Neuronal stem cell (in vitro differentiated cells): ENCODE measurements around the gene MYO16.

Experiments used
- DNase-seq: peaks from one replicate; pipeline ENCODE4 v3.0.0-alpha.2; 2013; ENCODE audit warnings: low spot score
- H2AFZ ChIP-seq: one replicate; pipeline ENCODE4 v1.6.1; 2013; ENCODE audit warnings: mild to moderate bottlenecking, low read length, inconsistent platforms
- H2AK5ac ChIP-seq: 2 replicates; pipeline ENCODE4 v1.6.1; 2013; ENCODE audit warnings: low read depth, mild to moderate bottlenecking, inconsistent platforms, low read length, moderate library complexity, mixed read lengths
- H2BK120ac ChIP-seq: 2 replicates; pipeline ENCODE4 v1.6.1; 2013; ENCODE audit warnings: low read depth, mild to moderate bottlenecking, inconsistent platforms, low read length, moderate library complexity, mixed read lengths
- H2BK12ac ChIP-seq: one replicate; pipeline ENCODE4 v1.6.1; 2013; ENCODE audit warnings: low read length, inconsistent platforms
- H2BK15ac ChIP-seq: 2 replicates; pipeline ENCODE4 v1.6.1; 2013; ENCODE audit warnings: mild to moderate bottlenecking, low read length, inconsistent platforms, mixed read lengths
- H2BK5ac ChIP-seq: one replicate; pipeline ENCODE4 v1.6.1; 2013; ENCODE audit warnings: inconsistent platforms, mild to moderate bottlenecking, low read length, moderate library complexity
- H3K14ac ChIP-seq: one replicate; pipeline ENCODE4 v1.6.1; 2013; ENCODE audit warnings: low read length, inconsistent platforms
- H3K18ac ChIP-seq: 2 replicates; pipeline ENCODE4 v1.6.1; 2013; ENCODE audit warnings: low read length, inconsistent platforms
- H3K23ac ChIP-seq: 2 replicates; pipeline ENCODE4 v1.6.1; 2013; ENCODE audit warnings: low read depth, mild to moderate bottlenecking, mixed read lengths, low read length, inconsistent platforms; ENCODE audit not compliant: poor library complexity
- H3K27ac ChIP-seq: replicated peaks from 3 replicates; pipeline ENCODE4 v1.5.1; 2013; ENCODE audit warnings: low read length, inconsistent platforms
- H3K27me3 ChIP-seq, 3 experiments: 2 replicates each; pipeline ENCODE4 v1.6.1; 2013; ENCODE audit warnings: low read length in 3 of 3, mild to moderate bottlenecking in 2 of 3, inconsistent platforms in 1 of 3, low read depth in 1 of 3, mixed read lengths in 1 of 3, moderate library complexity in 1 of 3; ENCODE audit not compliant: control insufficient read depth in 3 of 3, insufficient read depth in 3 of 3
- H3K36me3 ChIP-seq, 2 donors: replicated peaks in 1 of 2; 2 replicates each; pipeline ENCODE4 v1.6.1; 2013; ENCODE audit warnings: low read length in 2 of 2; ENCODE audit not compliant: control insufficient read depth in 2 of 2, insufficient read depth in 2 of 2
- H3K4ac ChIP-seq: 2 replicates; pipeline ENCODE4 v1.6.1; 2013; ENCODE audit warnings: inconsistent platforms, mild to moderate bottlenecking, low read length, moderate library complexity
- H3K4me1 ChIP-seq, 2 donors: 1 replicate in 1 of 2; 2 replicates in 1 of 2; pipeline ENCODE4 v1.6.1; 2013; ENCODE audit warnings: low read length in 2 of 2, low read depth in 1 of 2; ENCODE audit not compliant: control insufficient read depth in 2 of 2, insufficient read depth in 1 of 2
- H3K4me2 ChIP-seq: one replicate; pipeline ENCODE4 v1.6.1; 2013; ENCODE audit warnings: mild to moderate bottlenecking, low read length, inconsistent platforms; ENCODE audit not compliant: insufficient read depth, poor library complexity, severe bottlenecking
- H3K4me3 ChIP-seq, 2 donors: 2 replicates each; pipeline ENCODE4 v1.5.1; 2013; ENCODE audit warnings: low read length in 2 of 2, mild to moderate bottlenecking in 2 of 2, inconsistent platforms in 1 of 2, moderate library complexity in 1 of 2
- H3K79me1 ChIP-seq: one replicate; pipeline ENCODE4 v1.6.1; 2013; ENCODE audit warnings: low read depth, mild to moderate bottlenecking, inconsistent platforms, low read length, moderate library complexity
- H3K9ac ChIP-seq: one replicate; pipeline ENCODE4 v1.6.1; 2013; ENCODE audit warnings: mild to moderate bottlenecking, low read depth, low read length, inconsistent platforms; ENCODE audit not compliant: poor library complexity
- H3K9me3 ChIP-seq, 2 donors: replicated peaks in 1 of 2; 2 replicates each; pipeline versions ENCODE3 to v1.6.1; 2013; ENCODE audit warnings: low read length in 2 of 2, mild to moderate bottlenecking in 2 of 2, inconsistent platforms in 1 of 2, low read depth in 1 of 2, mixed read lengths in 1 of 2, moderate library complexity in 1 of 2; ENCODE audit not compliant: control insufficient read depth in 2 of 2, insufficient read depth in 1 of 2
- H4K8ac ChIP-seq: one replicate; pipeline ENCODE4 v1.6.1; 2013; ENCODE audit warnings: low read depth, mild to moderate bottlenecking, inconsistent platforms, low read length, moderate library complexity
- H4K91ac ChIP-seq: one replicate; pipeline ENCODE4 v1.6.1; 2013; ENCODE audit warnings: low read length, low read depth, mild to moderate bottlenecking, inconsistent platforms; ENCODE audit not compliant: poor library complexity
- WGBS, 2 donors: extraction: QIAGEN DNeasy Blood & Tissue Kit; methylation state at CpG; one replicate each; pipeline ENCODE4 v1.1.7; 2013; ENCODE audit warnings: missing lambda C conversion rate in 2 of 2, mixed read lengths in 1 of 2; ENCODE audit not compliant: insufficient read length in 2 of 2, insufficient replicate concordance in 1 of 2; ENCODE audit errors: extremely low coverage in 2 of 2; 5-methylcytosine and 5-hydroxymethylcytosine counted together

Gene MYO16

GRCh38 chr13:108962654-108963053 lies 333.2 kb downstream of the MYO16 start:
- Histone ChIP-seq H3K14ac (no peak overlapping the region), H3K4ac (no peak overlapping the region), H2BK12ac (no peak overlapping the region), H3K4me2 (no peak overlapping the region), H2BK15ac (no peak overlapping the region), H3K79me1 (no peaks in the 10 kb centered on the region), H3K9me3 (no peaks in the 10 kb centered on the region), H3K27me3 (no peaks in the 10 kb centered on the region), H2AK5ac (no peak overlapping the region), H3K23ac (no peak overlapping the region), H3K4me1 (no peaks in the 10 kb centered on the region), H4K91ac (no peak overlapping the region), H3K18ac (no peak overlapping the region), H3K36me3 (no peaks in the 10 kb centered on the region), H4K8ac (no peak overlapping the region), H3K27ac (no peak overlapping the region), H2BK120ac (no peak overlapping the region), H3K4me3 (no peak overlapping the region), H2AFZ (no peak overlapping the region), H2BK5ac (no peak overlapping the region), H3K9ac (no peak overlapping the region)
- DNase-seq: no peak

- Histone ChIP-seq H2BK120ac (no peak overlapping the region), H2AK5ac (no peak overlapping the region), H2AFZ (no peak overlapping the region), H3K9me3 (no peaks in the 10 kb centered on the region), H3K4me3 (no peak overlapping the region), H4K8ac (no peak overlapping the region), H3K27ac (no peak overlapping the region), H2BK5ac (no peak overlapping the region), H3K4me1 (no peaks in the 10 kb centered on the region), H3K27me3 (no peaks in the 10 kb centered on the region), H3K23ac (no peak overlapping the region), H3K36me3 (no peaks in the 10 kb centered on the region), H3K4me2 (no peak overlapping the region), H3K9ac (no peak overlapping the region), H3K79me1 (no peaks in the 10 kb centered on the region), H2BK15ac (no peak overlapping the region), H3K14ac (no peak overlapping the region), H3K18ac (no peak overlapping the region), H3K4ac (no peak overlapping the region), H4K91ac (no peak overlapping the region), H2BK12ac (no peak overlapping the region)
- WGBS, 2 donors: no CpG with 5 or more reads among the region's 3 CpGs
- no peak for DNase-seq
These were observed 333.9 kb downstream of the MYO16 start for GRCh38 chr13:108963276-108963810.

- Histone ChIP-seq H3K4me3 (no peak overlapping the region), H3K14ac (no peak overlapping the region), H3K18ac (no peak overlapping the region), H4K8ac (no peak overlapping the region), H4K91ac (no peak overlapping the region), H3K9me3 (no peaks in the 10 kb centered on the region), H2BK12ac (no peak overlapping the region), H3K36me3 (no peaks in the 10 kb centered on the region), H3K9ac (no peak overlapping the region), H3K4me2 (no peak overlapping the region), H2BK5ac (no peak overlapping the region), H3K27ac (no peak overlapping the region), H3K4ac (no peak overlapping the region), H3K23ac (no peak overlapping the region), H3K4me1 (no peaks in the 10 kb centered on the region), H2BK120ac (no peak overlapping the region), H2AFZ (no peak overlapping the region), H3K79me1 (no peaks in the 10 kb centered on the region), H2AK5ac (no peak overlapping the region), H3K27me3 (no peaks in the 10 kb centered on the region), H2BK15ac (no peak overlapping the region)
- WGBS, 2 donors: no CpG with 5 or more reads among the region's 10 CpGs
- no peak for DNase-seq
These were observed 334.6 kb downstream of the MYO16 start for GRCh38 chr13:108963846-108964600.

DNA sequence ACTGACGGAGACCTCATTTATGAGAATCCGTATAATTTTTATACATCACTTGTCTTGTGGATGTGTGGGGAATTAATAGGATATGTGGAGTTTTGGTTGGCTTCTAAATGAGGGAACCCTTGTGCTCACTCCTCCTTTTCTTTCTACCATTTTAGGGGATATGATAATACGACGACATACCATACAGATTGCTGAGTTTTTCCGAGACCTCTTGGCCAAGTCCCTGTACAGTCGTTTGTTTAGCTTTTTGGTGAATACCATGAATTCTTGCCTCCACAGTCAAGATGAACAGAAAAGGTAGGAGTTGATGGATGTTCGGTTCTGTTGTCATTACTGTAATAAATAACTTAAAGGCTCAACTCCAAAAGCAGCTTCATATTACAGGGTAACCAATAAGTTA lies 335.2 kb downstream of the MYO16 start:
- H2AK5ac ChIP-seq: no peak overlapping the region
- H3K79me1 ChIP-seq: no peaks in the 10 kb centered on the region
- no peak overlapping the region for H3K4ac ChIP-seq
- no peak overlapping the region for H2BK120ac ChIP-seq
- no peak overlapping the region for H3K9ac ChIP-seq
- no peak overlapping the region for H2BK5ac ChIP-seq
- no peak overlapping the region for H3K23ac ChIP-seq
- H4K8ac ChIP-seq: no peak overlapping the region
- H3K9me3 ChIP-seq: no peaks in the 10 kb centered on the region
- H3K36me3 ChIP-seq: no peaks in the 10 kb centered on the region
- H3K27me3 ChIP-seq: no peaks in the 10 kb centered on the region
- H3K4me1 ChIP-seq: no peaks in the 10 kb centered on the region
- H3K14ac ChIP-seq: no peak overlapping the region
- no peak overlapping the region for H2BK12ac ChIP-seq
- no peak overlapping the region for H2BK15ac ChIP-seq
- no peak overlapping the region for H2AFZ ChIP-seq
- H3K27ac ChIP-seq: no peak overlapping the region
- H3K4me3 ChIP-seq: no peak overlapping the region
- no peak for DNase-seq
- H3K4me2 ChIP-seq: no peak overlapping the region
- H4K91ac ChIP-seq: no peak overlapping the region
- no CpG with 5 or more reads among the region's 7 CpGs for WGBS, 2 donors
- no peak overlapping the region for H3K18ac ChIP-seq
